Spleen (tissue), 11 donors: Measurements from ENCODE around the gene HLA-F. TPM values are rescaled to one million over a fixed set of nuclear protein-coding genes. Genes with fewer than 3 reads are reported as not detected.

Experiments used
- DNase-seq: peaks from one replicate; pipeline ENCODE4 v3.0.0-alpha.2; 2020
- H3K27ac ChIP-seq, 8 donors: fragments of 200-600 bp; sonication (generic) in 7 of 8; 1 replicate in 4 of 8; 2 replicates in 4 of 8; pipeline versions ENCODE4 v1.5.0 to v1.8.0; 2016 to 2021; ENCODE audit warnings: inconsistent platforms in 4 of 8, mild to moderate bottlenecking in 4 of 8, moderate library complexity in 1 of 8
- H3K27me3 ChIP-seq, 7 donors: fragments of 200-600 bp; sonication (generic) in 6 of 7; replicated peaks in 1 of 7; 1 replicate in 4 of 7; 2 replicates in 3 of 7; pipeline versions ENCODE4 v1.5.0 to v1.8.0; 2016 to 2021; ENCODE audit warnings: inconsistent platforms in 3 of 7, mild to moderate bottlenecking in 1 of 7
- H3K36me3 ChIP-seq, 6 donors: fragments of 200-600 bp; sonication (generic) in 5 of 6; 1 replicate in 4 of 6; 2 replicates in 2 of 6; pipeline versions ENCODE4 v1.5.0 to v1.8.0; 2016 to 2021; ENCODE audit warnings: inconsistent platforms in 2 of 6
- H3K4me1 ChIP-seq, 6 donors: fragments of 200-600 bp; sonication (generic) in 5 of 6; 1 replicate in 3 of 6; 2 replicates in 3 of 6; pipeline versions ENCODE4 v1.5.0 to v1.8.0; 2016 to 2021; ENCODE audit warnings: inconsistent platforms in 3 of 6
- H3K4me3 ChIP-seq, 8 donors: fragments of 200-600 bp; sonication (generic) in 7 of 8; 1 replicate in 4 of 8; 2 replicates in 4 of 8; pipeline versions ENCODE4 v1.5.0 to v1.8.0; 2016 to 2021; ENCODE audit warnings: inconsistent platforms in 4 of 8, mild to moderate bottlenecking in 4 of 8, moderate library complexity in 2 of 8
- H3K9me3 ChIP-seq, 8 donors: fragments of 200-600 bp; sonication (generic) in 7 of 8; 1 replicate in 4 of 8; 2 replicates in 4 of 8; pipeline versions ENCODE4 v1.5.0 to v1.8.0; 2016 to 2021; ENCODE audit warnings: inconsistent platforms in 4 of 8
- CTCF ChIP-seq, 11 experiments: fragments of 200-600 bp in 7 of 11; fragments of 450-650 bp in 4 of 11; sonication (generic) in 4 of 11; IDR thresholded peaks in 8 of 11; conservative IDR thresholded peaks in 3 of 11; 1 replicate in 7 of 11; 2 replicates in 4 of 11; pipeline versions ENCODE4 v1.4.0 to v1.8.0; 2016 to 2021; ENCODE audit warnings: antibody characterized with exemption in 11 of 11, inconsistent platforms in 4 of 11, mild to moderate bottlenecking in 1 of 11
- POLR2A ChIP-seq, 3 donors: fragments of 450-650 bp; IDR thresholded peaks; one replicate each; pipeline ENCODE4 v1.5.1; 2017; ENCODE audit warnings: antibody characterized with exemption in 3 of 3, mild to moderate bottlenecking in 1 of 3
- POLR2AphosphoS5 ChIP-seq, 3 donors: sonication (generic); formaldehyde crosslinking; IDR thresholded peaks; one replicate each; pipeline ENCODE4 v1.5.1; 2017; ENCODE audit warnings: antibody characterized with exemption in 3 of 3
- WGBS, 5 donors: extraction: QIAGEN DNeasy Blood & Tissue Kit in 3 of 5; methylation state at CpG; one replicate each; pipeline versions ENCODE4 v1.1.5 to v1.1.7; 2013 to 2018; 5-methylcytosine and 5-hydroxymethylcytosine counted together
- intact Hi-C: fragments of 100-400 bp; cut with DNase I; formaldehyde crosslinking; loops from one replicate; pipeline ENCODE4 v1.15.0; 2023; ENCODE audit warnings: low total_unique reads
- polyA plus RNA-seq, 3 donors: library from polyadenylated mRNA; stranded (reverse); fragments of 200-250 nt; gene quantifications; one replicate each; pipeline ENCODE4 v1.2.1, GENCODE V29; 2013
- total RNA-seq, 7 donors: library from RNA; depleted of rRNA in 3 of 7; stranded (reverse); fragments of >200 nt in 3 of 7; fragmentation: NEBNext Ultra II Directional in 4 of 7; extraction: Animal tissue kit (Norgen Biotek cat#: 25700) in 4 of 7; gene quantifications; one replicate each; pipeline versions ENCODE4 v1.1.0 to v1.2.1, GENCODE V29; 2016 to 2021
- donor health status: healthy with polysubstance abuse.
- donor health status: DM: no; HTN: no; CAD: no; lungs with moderate emphysema.
- donor health status: DM: no; HTN: no; CAD: no.
- donor health status: Bipolar disorder and iron deficiency.
- donor health status: healthy.
- donor health status: DM: no; HTN: no; CAD: no.
- donor health status: DM: yes; HTN: yes; CAD: no.

Gene HLA-F
- total and polyA plus RNA-seq, 10 donors, result 402 to 663 (median 509) TPM

DNA sequence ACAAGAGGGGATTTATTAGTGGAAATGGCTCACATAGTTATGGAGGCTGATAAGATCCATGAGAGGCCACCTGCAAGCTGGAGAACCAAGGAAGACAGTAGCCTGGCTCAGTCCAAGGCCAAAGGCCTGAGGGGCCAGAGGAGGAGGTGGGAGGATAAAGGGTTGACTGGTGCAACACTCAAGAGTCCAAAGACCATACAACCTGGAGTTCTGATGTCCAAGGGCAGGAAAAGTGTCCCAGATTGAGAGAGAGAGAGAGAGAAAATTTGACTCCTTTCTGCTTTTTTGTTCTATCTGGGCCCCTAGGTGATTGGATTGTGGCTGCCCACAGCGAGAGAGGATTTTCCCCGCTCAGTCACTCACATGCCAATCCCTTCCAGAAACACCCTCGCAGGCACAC is 8.0 kb downstream of the HLA-F start:
- H3K9me3 ChIP-seq, result peaks cover 0 to 7% (median 0%) of the 10 kb centered on the region in 8 donors
- intact Hi-C loops, result no loop called here
- peaks cover 3 to 29% (median 21%) of the 10 kb centered on the region in 6 donors for H3K36me3 ChIP-seq
- peaks cover 14 to 56% (median 23%) of the 10 kb centered on the region in 6 donors for H3K4me1 ChIP-seq
- no peak overlapping the region for H3K4me3 ChIP-seq
- H3K27me3 ChIP-seq, result no peaks in the 10 kb centered on the region
- 58 to 96% (median 67%) methylated on average over 3 of the region's 3 CpGs for WGBS, 5 donors
- TF ChIP-seq CTCF (IDR thresholded peaks at IDR 0.05 in 8 of 11, conservative IDR thresholded peaks at IDR 0.05 in 3 of 11) (no peak), POLR2AphosphoS5 (IDR thresholded peaks at IDR 0.05) (peak in 1 of 3 donors; percentile 6)
- no peak overlapping the region for H3K27ac ChIP-seq
- no peak for DNase-seq

- no peak overlapping the region for H3K27ac ChIP-seq
- no peaks in the 10 kb centered on the region for H3K27me3 ChIP-seq
- peaks cover 0 to 7% (median 0%) of the 10 kb centered on the region in 8 donors for H3K9me3 ChIP-seq
- intact Hi-C loops, result no loop called here
- WGBS, 5 donors, result 64 to 84% (median 75%) methylated on average over 7 of the region's 7 CpGs
- H3K36me3 ChIP-seq, result peaks cover 1 to 12% (median 5%) of the 10 kb centered on the region in 6 donors
- no peak overlapping the region for H3K4me3 ChIP-seq
- TF ChIP-seq CTCF (IDR thresholded peaks at IDR 0.05 in 8 of 11, conservative IDR thresholded peaks at IDR 0.05 in 3 of 11), result no peak
- peak in 1 of 3 donors; percentile 10 for TF ChIP-seq POLR2AphosphoS5 (IDR thresholded peaks at IDR 0.05)
- peaks cover 0 to 42% (median 6%) of the 10 kb centered on the region in 6 donors for H3K4me1 ChIP-seq
- no peak for DNase-seq
These were observed 9.8 kb downstream of the HLA-F start for GRCh38 chr6:29733057-29733456.

GRCh38 chr6:29734046-29735018 is 11.1 kb downstream of the HLA-F start:
- WGBS, 5 donors, result 58 to 86% (median 65%) methylated on average over 2 to 3 of the region's 3 CpGs
- intact Hi-C loops, result no loop called here
- DNase-seq, result no peak
- Histone ChIP-seq H3K27ac (no peak overlapping the region), H3K27me3 (no peaks in the 10 kb centered on the region), H3K4me1 (peaks cover 0 to 31% (median 0%) of the 10 kb centered on the region in 6 donors), H3K4me3 (no peak overlapping the region), H3K9me3 (peaks cover 0 to 7% (median 0%) of the 10 kb centered on the region in 8 donors), H3K36me3 (peaks cover 0 to 4% (median 0%) of the 10 kb centered on the region in 6 donors)
- no peak for TF ChIP-seq POLR2A (IDR thresholded peaks at IDR 0.05)
- TF ChIP-seq CTCF (IDR thresholded peaks at IDR 0.05 in 8 of 11, conservative IDR thresholded peaks at IDR 0.05 in 3 of 11), result no peak
- peak in 1 of 3 donors; percentile 34 for TF ChIP-seq POLR2AphosphoS5 (IDR thresholded peaks at IDR 0.05)

GRCh38 chr6:29736563-29736962 is 13.3 kb downstream of the HLA-F start:
- no peak for DNase-seq
- Histone ChIP-seq H3K27ac (no peak overlapping the region), H3K4me3 (no peak overlapping the region), H3K27me3 (no peaks in the 10 kb centered on the region), H3K4me1 (peaks cover 0 to 16% (median 0%) of the 10 kb centered on the region in 6 donors), H3K36me3 (peaks cover 0 to 4% (median 0%) of the 10 kb centered on the region in 6 donors), H3K9me3 (peaks cover 0 to 7% (median 0%) of the 10 kb centered on the region in 8 donors)
- TF ChIP-seq POLR2AphosphoS5 (IDR thresholded peaks at IDR 0.05), result no peak
- TF ChIP-seq POLR2A (IDR thresholded peaks at IDR 0.05), result no peak
- TF ChIP-seq CTCF (IDR thresholded peaks at IDR 0.05 in 8 of 11, conservative IDR thresholded peaks at IDR 0.05 in 3 of 11), result no peak
- WGBS, 5 donors, result 53 to 87% (median 62%) methylated on average over 2 of the region's 2 CpGs
- intact Hi-C loops, result loop anchor here (2.0 kb wide), 1 partner anchor 98 kb away; no protein-coding TSS in a partner anchor
